GDM1 (cell line): ENCODE results near the gene PAK5.

Source experiments
- DNase-seq: peaks from one replicate; lab custom pipeline; 2025; lab: John Stamatoyannopoulos, UW

The PAK5 gene

DNA sequence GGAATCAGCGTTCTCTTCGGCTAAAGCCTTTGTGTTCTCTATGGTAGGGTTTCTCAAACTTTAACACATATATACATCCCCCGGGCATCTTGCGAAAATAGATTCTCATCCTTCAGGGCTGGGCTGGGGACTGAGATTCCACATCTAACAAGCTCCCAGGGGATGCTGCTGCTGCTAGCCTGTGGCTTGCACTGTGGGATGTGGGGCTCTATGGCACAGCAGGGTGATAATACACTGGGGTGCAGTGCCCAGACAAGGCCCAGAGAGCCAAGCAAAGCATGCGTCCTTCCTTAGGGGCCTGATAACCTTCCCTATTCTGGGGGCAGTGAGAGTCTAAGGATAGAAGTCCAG lies 222.4 kb downstream of the PAK5 start:
- DNase-seq = no peak

DNA sequence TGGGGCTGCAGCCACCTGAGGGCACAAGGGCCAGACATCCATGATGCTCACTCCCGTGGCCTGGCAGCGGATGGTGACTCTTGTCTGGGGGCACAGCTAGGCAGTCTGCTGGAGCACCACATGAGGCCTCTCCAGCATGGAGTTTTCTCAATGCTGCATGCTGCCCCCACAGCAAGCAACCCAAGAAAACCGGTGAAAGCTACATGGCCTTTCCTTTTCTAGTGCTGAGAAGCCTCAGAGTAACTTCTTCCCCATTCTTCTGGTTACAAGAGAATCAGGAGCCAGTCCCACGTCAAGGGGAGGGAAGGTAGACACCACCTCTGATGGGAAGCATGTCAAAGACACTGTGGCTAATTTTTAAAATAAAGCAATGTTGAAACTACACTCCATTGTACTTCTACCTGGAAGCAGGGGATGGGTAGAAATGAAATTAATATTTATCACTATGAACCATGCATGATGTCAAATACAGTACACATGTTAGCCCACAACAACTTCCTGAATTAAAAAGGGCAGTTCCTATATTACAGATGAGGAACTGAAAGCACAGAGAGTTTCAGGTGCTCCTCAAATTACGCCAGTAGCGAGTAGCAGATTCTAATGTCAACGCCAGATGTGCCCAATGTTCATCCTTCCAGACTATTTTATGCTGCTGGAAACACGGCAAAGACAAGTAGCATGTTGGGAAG lies 223.0 kb downstream of the PAK5 start:
- no peak for DNase-seq

DNA sequence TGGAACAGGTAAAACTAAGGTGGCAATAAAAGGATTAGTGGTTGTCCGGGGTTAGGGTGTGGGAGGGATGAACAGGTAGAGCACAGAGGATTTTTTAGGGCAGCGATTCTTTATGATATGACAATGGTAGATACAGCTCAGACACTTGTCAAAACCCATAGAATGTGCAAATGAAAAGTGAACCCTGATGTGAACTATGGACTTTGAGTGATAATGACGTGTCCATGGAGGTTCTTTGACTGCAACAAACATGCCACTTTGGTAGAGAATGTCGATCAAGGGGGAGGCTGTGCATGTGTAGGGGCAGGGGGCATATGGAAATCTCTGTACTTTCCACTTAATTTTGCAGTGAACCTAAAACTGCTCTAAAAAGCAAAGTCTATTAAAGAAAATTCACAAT lies 223.8 kb downstream of the PAK5 start:
- no peak for DNase-seq

DNA sequence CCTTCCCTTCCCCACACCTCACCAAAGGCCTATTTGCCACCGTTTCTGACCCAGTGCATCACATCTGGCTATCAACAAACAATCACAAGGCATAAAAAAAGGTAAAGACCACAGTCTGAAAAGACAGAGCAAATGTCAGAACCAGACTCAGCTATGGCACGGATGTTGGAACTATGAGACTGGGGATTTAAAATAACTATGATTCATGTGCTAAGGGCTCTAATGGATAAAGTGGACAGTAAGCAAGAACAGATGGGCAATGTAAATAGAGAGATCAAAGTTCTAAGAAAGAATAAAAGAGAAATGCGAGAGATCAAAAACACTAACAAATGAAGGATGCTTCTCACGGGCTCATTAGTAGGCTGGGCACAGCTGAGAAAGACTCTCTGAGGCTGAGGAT lies 225.0 kb downstream of the PAK5 start:
- no peak for DNase-seq

DNA sequence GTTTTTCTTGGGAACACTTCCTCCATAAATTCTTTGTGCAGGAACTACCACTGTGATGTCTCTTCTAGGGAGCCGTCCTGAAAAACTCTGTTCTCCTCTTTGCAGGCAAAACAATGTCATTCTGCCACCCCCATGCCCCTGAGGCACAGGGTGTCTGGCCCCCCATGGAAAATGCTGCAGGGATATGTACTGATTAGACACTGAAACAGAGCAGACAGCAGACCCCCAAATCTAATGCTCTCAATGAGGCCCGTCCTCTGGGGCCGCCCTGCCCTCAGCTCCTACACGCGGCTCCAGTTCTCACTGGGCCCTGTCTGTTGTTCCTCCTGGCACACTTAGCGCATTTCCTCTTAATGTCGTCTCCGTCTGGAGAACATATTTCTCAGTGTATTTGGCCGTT lies 227.0 kb downstream of the PAK5 start:
- DNase-seq = no peak

DNA sequence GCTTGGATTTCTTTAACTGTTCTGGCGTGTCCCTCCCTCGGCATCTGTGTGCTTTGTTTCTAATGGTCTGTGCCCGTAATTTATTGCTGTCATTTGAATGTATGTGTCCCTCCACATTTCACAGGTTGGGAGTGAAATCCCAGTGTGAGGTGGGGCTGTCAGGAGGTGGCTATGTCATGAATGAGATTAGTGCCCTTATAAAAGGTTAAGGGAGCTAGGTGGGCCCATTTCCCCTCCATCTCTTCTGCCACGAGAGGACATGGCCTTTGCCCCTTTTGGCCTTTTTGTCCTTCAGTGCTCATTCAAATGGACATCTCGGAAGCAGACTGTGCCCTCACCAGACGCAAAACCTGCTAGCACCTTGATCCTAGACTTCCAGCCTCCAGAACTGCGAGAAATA lies 228.2 kb downstream of the PAK5 start:
- no peak for DNase-seq

DNA sequence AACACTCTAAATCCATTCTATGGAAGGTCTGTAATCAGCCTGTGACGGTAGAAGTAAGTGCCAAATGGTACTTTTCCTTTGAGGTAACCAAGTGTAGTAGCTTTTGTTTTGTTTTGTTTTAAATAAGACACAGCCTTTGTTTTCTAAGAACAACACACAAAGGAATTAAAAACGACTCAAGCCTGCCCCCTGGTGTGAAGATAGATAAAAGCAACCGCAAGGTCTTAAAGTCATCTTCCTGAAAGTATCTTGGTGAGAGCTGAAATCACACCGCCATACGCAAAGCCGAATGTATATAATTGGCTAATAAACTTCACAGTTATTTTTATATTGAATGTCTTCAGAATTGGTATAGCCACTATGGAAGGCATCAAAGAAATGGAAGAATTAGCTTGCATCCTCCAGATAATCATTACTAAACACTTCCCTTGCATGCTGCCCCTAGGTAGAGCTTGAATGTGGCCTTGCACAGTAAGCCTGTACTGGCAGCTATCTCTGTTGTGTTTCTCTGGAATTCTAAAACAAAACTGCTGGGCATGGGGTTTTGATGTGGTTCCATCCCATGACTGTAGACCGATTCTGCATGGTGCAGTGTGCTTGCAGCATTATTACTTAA lies 228.9 kb downstream of the PAK5 start:
- peak; percentile 2 for DNase-seq

DNA sequence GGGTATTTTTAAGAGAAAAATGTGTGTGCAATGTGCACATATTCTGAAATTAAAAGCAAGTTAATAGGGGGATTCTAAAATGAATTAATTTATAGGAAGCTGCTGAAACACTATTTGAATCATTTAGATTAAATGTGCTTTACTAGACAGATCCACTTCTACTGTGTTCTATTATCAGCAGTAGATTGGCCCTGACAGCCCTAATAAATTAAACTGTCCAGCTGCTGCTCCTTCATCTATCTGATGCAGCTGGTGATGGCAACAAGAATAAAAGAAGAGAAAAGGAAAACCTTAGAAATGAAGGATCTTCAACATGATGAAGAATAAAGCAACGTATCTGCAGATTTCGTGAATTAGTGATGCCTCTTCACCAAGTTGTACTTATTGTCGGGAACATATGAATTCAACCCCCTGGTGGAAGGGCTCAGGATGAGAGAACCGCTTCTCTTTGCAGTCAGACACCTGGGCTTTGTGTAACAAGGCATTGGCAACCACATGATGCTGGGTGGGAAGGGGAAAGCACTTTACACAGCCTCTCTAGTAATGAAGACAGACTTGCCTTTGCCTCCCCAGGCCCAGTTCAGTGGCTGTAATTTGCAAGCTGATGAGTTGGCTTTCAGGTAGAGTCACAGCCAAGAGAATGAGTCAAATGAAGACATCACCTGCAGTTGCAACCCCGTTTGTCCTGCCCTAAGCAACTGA lies 230.1 kb downstream of the PAK5 start:
- no peak for DNase-seq

DNA sequence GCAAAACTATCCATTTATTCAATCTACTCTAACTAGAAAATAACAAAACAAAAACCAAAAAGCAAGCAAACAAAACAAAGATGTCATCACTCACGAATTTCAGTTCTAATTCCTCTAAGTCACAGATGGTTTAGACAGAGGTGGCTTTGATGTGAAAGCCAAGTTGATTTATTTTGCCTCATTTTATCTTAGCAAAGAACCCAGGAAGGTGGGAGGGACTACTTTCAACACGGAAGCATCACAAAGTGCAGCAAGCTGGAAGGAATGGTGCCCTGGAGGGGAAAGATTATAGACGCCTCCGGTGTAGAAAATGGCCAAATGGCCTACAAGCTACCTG lies 236.1 kb downstream of the PAK5 start:
- DNase-seq = no peak

DNA sequence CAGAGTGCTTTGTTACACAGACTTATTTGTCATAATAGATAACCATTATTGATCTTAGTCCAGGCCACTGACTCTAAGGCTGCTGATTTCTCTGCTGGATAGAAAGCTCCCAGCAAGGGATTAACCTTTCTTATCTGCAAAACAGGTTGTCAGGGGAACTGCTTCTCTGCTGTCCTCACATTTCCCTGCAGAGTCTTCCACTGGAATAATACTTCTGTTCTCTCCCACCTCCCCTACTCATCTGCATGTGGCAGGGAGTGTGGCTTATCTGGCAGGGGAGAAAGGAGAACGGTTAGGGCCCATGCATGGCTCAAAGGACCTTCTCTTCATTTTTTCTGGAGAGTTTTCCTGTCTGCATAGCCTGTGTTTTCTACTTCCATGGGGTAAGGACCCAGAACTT lies 238.3 kb downstream of the PAK5 start:
- DNase-seq = no peak

DNA sequence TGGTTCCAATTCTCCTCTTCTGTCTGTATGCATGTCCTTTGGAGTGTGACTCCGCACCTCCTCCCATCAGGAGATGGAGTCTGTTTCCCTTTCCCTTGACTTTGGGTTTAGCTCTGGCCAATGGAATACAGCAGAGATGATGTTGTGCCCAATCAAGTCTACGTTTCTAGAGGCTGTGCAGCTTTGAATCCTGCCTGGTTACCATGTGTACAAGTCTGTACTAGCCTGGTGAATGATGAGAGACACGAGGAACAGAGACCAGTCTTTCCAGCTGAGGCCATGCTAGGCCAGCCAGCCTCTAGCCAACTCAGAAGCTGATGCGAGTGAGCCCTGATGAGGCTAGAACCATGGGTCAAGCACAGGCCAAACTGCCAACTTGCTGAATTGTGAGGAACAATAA lies 241.3 kb downstream of the PAK5 start:
- DNase-seq = no peak

DNA sequence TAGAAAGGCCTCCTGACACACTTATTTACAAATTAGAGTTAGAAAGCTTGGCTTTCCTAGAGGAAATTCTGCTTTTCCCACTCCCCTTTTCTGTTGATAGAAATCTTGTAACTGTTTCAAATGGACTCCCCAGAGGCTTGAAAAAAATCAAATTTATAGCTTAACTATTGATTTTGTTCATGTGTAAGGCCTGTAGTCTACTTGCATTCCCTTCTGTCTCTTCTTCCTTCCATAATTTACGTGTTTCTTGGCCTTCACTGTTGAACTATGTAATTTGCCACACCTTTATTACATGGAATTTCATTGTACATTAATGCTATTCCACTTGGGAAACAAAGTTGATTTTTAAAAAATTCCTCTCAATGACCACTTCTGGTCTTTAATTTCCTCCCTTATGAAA lies 243.1 kb downstream of the PAK5 start:
- DNase-seq = no peak

DNA sequence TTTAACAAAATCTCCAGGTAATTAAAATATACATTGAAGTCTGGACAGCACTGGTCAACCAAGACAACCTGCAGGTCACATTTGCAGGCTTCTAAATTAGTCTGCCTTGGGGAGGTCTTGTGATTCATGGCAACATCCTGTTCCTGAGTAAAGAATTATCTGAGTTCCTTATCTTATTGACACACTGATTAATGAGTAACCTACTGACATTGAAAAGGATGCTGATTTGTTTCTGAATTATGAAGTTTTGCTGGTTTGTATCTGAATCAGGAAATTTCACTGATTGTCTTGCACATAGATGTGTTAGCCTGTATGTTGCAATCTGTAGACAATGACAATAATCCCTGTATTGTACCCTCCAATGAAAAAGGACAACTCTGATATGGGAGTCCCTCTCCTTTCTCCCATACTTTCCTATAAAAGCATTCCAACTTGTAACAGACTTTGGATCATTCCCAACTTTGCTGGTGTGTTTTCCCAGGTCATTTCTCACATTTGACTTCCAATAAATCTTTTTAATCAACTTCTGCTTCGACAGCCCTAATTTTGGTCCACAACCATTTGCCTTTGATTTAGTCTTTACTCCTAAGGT lies 244.5 kb downstream of the PAK5 start:
- no peak for DNase-seq

DNA sequence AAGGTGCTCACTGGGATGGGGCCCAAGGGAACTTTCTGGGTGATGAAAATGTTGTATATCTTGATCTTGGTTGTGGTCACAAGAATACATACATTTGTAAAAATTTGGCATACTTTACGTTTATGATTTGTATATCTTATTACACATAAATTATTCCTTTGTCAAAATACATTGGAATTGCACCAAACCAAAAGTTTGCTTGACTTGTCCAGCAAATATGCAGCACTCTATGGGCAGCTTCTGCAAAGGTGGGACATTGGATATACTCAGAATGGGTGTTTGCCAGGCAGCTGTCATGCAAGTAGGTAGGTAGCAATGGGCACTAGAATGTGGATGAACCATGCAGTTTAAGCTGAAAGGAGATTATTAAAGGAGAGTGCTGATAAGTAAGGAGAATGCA lies 246.5 kb downstream of the PAK5 start:
- no peak for DNase-seq

DNA sequence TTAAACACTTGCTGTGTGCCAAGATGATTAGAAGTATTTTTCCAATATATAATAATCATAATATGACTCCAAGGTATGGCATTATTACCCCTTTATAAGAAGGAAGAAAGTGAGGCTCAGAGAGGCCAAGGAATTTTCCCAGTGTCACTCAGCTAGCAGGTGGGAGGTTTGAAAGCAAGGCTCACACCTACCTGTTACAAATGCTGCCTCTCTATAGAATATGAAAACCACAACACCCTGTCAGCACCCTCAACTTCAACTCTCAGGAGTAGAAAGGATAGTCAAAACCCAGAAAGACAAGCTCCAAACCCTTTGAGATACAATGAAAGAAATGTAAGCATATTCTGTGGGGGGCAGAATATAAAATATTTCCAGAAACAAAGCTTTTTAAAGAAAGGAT lies 247.8 kb downstream of the PAK5 start:
- no peak for DNase-seq

DNA sequence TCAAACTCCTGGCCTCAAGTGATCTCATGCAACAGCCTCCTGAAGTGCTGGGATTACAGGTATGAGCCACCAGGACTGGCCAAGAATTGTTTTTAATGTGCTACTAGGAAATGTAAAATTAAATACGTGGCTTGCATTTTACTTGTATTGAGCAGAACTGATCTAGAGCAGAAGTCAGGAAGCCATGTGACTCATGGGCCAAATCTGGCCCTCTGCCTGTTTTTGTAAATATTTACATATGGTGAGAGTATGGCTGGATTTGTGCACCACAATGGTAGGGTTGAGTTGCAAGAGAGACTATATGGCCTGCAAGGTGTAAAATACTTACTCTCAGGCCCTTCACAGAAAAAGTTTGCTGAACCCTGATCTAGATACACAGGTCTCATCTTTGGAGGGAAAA lies 248.7 kb downstream of the PAK5 start:
- DNase-seq = no peak

DNA sequence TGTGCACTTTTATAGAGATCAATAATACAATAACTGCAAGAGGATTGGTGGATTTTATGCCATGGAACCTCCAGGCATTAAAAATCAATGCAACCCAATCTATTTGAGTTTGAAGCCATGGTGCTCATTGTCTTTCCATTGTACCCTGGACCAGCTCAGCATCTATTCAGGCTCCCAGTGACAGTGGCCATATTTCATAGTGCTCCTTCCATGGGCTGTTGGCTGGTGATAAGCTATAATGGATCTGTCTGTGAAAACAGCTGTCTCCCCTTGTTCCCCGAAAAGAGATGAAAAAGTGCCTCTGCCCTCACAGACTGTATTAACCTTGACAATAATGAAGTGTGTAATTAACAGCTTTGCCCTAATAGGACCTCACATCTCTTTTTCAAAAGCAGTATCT lies 250.2 kb downstream of the PAK5 start:
- DNase-seq = no peak

DNA sequence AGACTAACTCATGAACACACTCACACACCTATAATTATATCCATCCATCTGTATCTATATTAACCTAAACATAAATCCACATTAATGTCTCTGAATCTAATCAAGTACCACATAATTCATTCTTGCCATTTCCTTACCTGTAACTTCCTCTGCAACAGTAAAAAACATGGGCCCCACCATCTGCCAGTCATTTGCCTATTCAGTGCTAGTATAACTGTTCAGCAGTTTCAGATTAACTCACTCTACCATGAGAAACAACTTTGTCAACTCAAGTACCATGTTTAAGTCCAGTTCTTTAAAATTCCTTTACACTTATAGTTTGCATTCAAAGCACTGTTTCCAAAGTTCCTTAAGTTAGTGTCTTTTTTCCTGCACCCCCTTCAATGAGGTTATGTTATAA lies 255.7 kb downstream of the PAK5 start:
- DNase-seq = no peak

DNA sequence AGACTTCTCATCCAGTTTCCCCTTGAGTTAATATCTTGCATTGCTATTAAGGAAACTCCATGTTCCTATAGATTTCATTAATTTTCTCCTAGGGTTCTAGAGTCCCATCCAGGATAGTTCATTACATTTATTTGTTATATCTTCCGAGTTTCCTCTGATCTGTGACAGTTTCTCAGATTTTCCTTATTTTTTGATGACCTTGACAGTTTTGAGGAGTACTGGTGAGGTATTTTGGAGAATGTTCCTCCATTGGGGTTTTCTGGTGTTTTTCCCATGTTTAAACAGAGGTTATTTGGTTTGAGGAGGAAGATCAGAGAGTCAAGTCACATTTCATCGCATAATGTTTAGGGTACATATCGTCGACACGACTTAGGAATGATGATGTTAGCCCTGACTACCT lies 256.7 kb downstream of the PAK5 start:
- DNase-seq = no peak

DNA sequence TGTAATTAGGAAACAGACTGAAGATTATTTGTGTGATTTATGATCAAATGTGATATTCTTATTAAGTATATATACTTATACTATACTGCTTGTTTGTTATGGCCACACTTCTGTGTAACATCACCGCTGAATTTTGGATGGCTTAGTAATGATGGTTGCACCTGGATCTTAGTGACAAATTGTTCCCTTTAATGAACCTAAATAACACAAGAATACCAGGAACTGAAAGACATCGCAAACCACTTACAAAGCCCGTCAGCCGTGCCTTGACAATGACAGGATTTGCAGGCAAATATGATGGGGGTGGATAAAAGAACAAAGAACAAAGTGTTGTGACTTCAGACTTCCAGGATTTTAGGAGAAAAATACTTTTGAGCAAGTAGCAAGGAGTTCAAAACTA lies 257.4 kb downstream of the PAK5 start:
- no peak for DNase-seq

DNA sequence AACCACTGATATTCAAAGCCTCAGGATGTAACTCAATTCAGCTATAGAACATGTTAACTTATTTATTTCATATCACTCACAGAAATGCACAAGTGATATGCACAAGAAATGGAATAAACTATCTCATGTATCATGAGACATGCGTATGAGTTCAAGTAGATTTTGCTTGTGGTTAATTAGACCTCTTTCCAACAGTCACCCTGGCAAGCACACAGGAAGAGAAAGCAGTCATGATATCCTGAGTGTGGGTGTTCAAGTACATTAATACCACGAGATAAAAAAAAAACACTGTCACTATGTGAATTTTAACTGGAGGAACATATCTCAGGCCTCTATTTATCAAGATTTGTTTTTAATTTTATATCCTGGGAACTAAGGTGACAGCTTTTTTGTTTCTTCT lies 260.3 kb downstream of the PAK5 start:
- DNase-seq = no peak

DNA sequence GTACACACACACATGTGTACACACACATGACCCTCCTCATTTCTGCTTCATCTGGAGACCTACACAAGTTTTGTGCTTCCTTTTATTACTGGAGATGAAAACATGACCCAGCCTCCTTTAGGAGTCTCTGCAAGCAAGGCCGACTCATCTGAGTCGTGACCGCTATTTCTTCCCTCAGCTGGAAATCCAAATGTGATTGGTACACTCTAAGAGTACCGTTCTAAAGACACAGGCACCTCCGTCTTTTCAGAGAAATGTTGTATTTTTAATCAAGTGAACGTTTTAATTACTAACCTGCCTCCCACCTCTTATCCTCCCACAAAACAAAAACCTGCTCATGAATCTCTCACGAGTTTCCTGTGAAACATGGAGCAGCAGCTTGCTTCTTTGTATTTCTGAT lies 261.5 kb downstream of the PAK5 start:
- DNase-seq = no peak

DNA sequence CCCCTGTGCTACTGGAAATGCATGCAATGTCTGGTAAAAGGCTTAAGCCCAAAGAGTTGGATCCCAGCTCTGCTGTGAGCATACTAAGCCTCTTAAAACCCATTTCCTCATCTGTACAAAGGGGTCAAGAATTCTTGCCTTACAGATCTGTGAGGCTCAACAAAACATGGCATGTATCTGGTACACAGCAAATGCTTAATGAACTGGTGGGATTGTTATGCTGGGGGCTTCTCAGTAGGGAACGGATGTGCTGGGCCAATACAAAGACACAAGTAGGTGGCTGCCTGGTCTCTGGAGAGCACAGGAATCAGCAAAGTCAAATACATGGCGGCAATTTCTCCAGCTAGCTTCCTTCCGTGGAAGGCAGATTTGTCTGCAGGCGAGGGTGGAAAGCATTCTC lies 262.2 kb downstream of the PAK5 start:
- no peak for DNase-seq

DNA sequence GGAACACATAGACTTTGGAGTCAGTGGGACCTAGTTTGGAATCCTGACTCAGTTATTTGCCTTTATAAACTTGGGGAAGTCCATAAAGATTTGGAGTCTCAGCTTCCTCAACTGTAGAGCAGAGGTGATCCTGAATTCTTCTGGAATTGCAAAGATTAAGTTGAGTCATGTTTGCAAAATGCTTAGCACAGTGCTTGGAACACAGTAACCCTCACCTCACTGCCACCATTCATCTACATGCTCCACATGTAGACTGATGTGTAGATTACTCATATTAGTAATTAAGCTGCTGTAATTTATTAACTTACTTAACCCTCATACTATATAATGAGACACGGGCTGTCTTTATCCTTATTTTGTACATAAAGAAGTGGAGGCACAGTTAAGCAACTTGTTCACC lies 263.0 kb downstream of the PAK5 start:
- no peak for DNase-seq
